GM12878 (cell line): Measurements from ENCODE around the gene CNOT2. TPM values are rescaled to one million over a fixed set of nuclear protein-coding genes. Genes with fewer than 3 reads are reported as not detected.

Experiments
- ATAC-seq: fragments of 200-7000 bp; cut with Tn5 transposase; 3 replicates; pipeline ENCODE4 v1.9.1; 2020; ENCODE audit warnings: mild to moderate bottlenecking, moderate library complexity
- BruUV-seq: library from RNA; stranded (reverse); fragments of 400-500 nt; replicated peaks from 2 replicates; lab custom pipeline; 2021; lab: Mats Ljungman, UMichigan
- CTCF ChIA-PET: fragments of 300-600 bp; sonication (Branson Sonifier 250); formaldehyde crosslinking; extraction: SDS; loops from one replicate; lab custom pipeline; 2021; ENCODE audit warnings: inconsistent platforms; lab: Yijun Ruan, JAX
- POLR2A ChIA-PET: fragments of 350-600 bp; formaldehyde crosslinking; extraction: SDS; loops from one replicate; lab custom pipeline; 2021; ENCODE audit warnings: inconsistent platforms; lab: Charles Lee
- RAD21 ChIA-PET: fragments of 300-600 bp; sonication (Branson Sonifier 250); formaldehyde crosslinking; loops from one replicate; lab custom pipeline; 2023; ENCODE audit warnings: antibody characterized with exemption; ENCODE audit not compliant: unreplicated experiment; lab: Charles Lee
- SMC1A ChIA-PET: fragments of 300-600 bp; sonication (Branson Sonifier 250); formaldehyde crosslinking; loops from one replicate; lab custom pipeline; 2023; ENCODE audit not compliant: unreplicated experiment, uncharacterized antibody; lab: Charles Lee
- DNase-seq: peaks from one replicate; pipeline ENCODE4 v3.0.0-alpha.2; 2011; ENCODE audit warnings: low read depth, low spot score
- FAIRE-seq: peaks from 3 replicates; lab custom pipeline; 2011; peaks lifted over from hg19 to GRCh38; lab: Jason Lieb, UNC
- H2AFZ ChIP-seq: 2 replicates; pipeline ENCODE4 v1.6.0; 2011; ENCODE audit warnings: low read depth, low read length, control low read depth; ENCODE audit not compliant: control insufficient read depth
- H3K27ac ChIP-seq: 2 replicates; pipeline ENCODE4 v1.5.1; 2011; ENCODE audit warnings: control low read depth; ENCODE audit not compliant: control insufficient read depth, insufficient read depth
- H3K27me3 ChIP-seq, 2 experiments: replicated peaks in 1 of 2; 2 replicates each; pipeline versions ENCODE4 v1.6.0 to v1.6.1; 2011; ENCODE audit warnings: low read length in 1 of 2; ENCODE audit not compliant: control insufficient read depth in 2 of 2, insufficient read depth in 2 of 2
- H3K36me3 ChIP-seq, 2 experiments: 2 replicates each; pipeline ENCODE4 v1.5.1; 2011; ENCODE audit warnings: low read length in 1 of 2; ENCODE audit not compliant: control insufficient read depth in 2 of 2, insufficient read depth in 2 of 2
- H3K4me1 ChIP-seq: 2 replicates; pipeline ENCODE4 v1.6.1; 2011; ENCODE audit warnings: mild to moderate bottlenecking, low read length, moderate library complexity, mixed read lengths; ENCODE audit not compliant: control insufficient read depth, insufficient read depth
- H3K4me2 ChIP-seq: 2 replicates; pipeline ENCODE4 v1.6.0; 2011; ENCODE audit warnings: control low read depth; ENCODE audit not compliant: control insufficient read depth, insufficient read depth
- H3K4me3 ChIP-seq: fragments of 200-600 bp; sonication (generic); 2 replicates; pipeline ENCODE4 v1.5.1; 2016
- H3K79me2 ChIP-seq: 2 replicates; pipeline ENCODE4 v1.6.0; 2011; ENCODE audit warnings: low read length; ENCODE audit not compliant: control insufficient read depth, insufficient read depth
- H3K9ac ChIP-seq: 2 replicates; pipeline ENCODE4 v1.8.0; 2011; ENCODE audit warnings: low read length, control low read depth, mixed read lengths; ENCODE audit not compliant: control insufficient read depth, insufficient read depth
- H3K9me3 ChIP-seq: replicated peaks from 3 replicates; pipeline ENCODE4 v1.5.1; 2011; ENCODE audit warnings: mild to moderate bottlenecking, low read length; ENCODE audit not compliant: control insufficient read depth, insufficient read depth
- H4K20me1 ChIP-seq: 2 replicates; pipeline ENCODE4 v1.6.0; 2011; ENCODE audit not compliant: control insufficient read depth, insufficient read depth
- HSF1 ChIP-seq: fragments of 150-350 bp; IDR thresholded peaks from 2 replicates; pipeline ENCODE4 v1.6.1; 2014; ENCODE audit warnings: mild to moderate bottlenecking, low read depth, low read length
- SMAD5 ChIP-seq: IDR thresholded peaks from 2 replicates; pipeline ENCODE4 v1.6.1; 2016; ENCODE audit warnings: antibody characterized with exemption, low read depth
- SMC3 ChIP-seq: IDR thresholded peaks from 2 replicates; pipeline ENCODE4 v1.6.1; 2011; ENCODE audit warnings: low read length, improper control_type of control experiment, borderline replicate concordance
- SUPT20H ChIP-seq: IDR thresholded peaks from 2 replicates; pipeline ENCODE4 v1.6.1; 2011; ENCODE audit warnings: low read depth, mild to moderate bottlenecking, low read length, moderate library complexity, borderline replicate concordance; ENCODE audit not compliant: control insufficient read depth
- USF2 ChIP-seq: IDR thresholded peaks from 2 replicates; pipeline ENCODE4 v1.6.1; 2011; ENCODE audit warnings: low read depth, low read length, improper control_type of control experiment, borderline replicate concordance
- WGBS: methylation state at CpG from one replicate; pipeline ENCODE4 v1.1.6; 2016; ENCODE audit warnings: low lambda C conversion rate; ENCODE audit not compliant: insufficient replicate concordance, insufficient coverage; ENCODE audit errors: missing lambda C conversion rate; 5-methylcytosine and 5-hydroxymethylcytosine counted together
- in situ Hi-C: fragments of 300-500 bp; cut with MboI; formaldehyde crosslinking; loops from 9 replicates; pipeline ENCODE4 v1.14.3; 2018; ENCODE audit warnings: mixed read lengths
- intact Hi-C: fragments of 100-400 bp; cut with micrococcal nuclease; formaldehyde crosslinking; loops from one replicate; pipeline ENCODE4 v1.14.2; 2022; ENCODE audit not compliant: unreplicated experiment
- polyA plus RNA-seq, 11 experiments: library from polyadenylated mRNA; depleted of rRNA in 4 of 11; unstranded in 6 of 11; stranded (reverse) in 5 of 11; fragments of >200 nt; fragmentation: Nextera tagmentation in 4 of 11; fragmentation: Illumina TruSeq in 1 of 11; extraction: Ambion mirVana in 4 of 11; extraction: Trizol in 1 of 11; gene quantifications; 1 replicate in 1 of 11; 2 replicates in 10 of 11; pipeline versions ENCODE4 v1.2.1 to v1.2.3, GENCODE V29; 2011 to 2016; ENCODE audit warnings: inconsistent platforms in 2 of 11, missing spikeins in 2 of 11, low read depth in 1 of 11
- total RNA-seq, 4 experiments: library from RNA; depleted of rRNA in 3 of 4; stranded (reverse); fragments of >200 nt in 3 of 4; fragmentation: Illumina TruSeq in 1 of 4; extraction: Trizol in 1 of 4; gene quantifications; 2 replicates each; pipeline versions ENCODE4 v1.2.1 to v1.2.3, GENCODE V29; 2013 to 2021

The CNOT2 gene
- total and polyA plus RNA-seq, 10 of the 15 experiments (the other 5 are each of a cell fraction or from before 2014, with no cell fraction given) = 37.9 to 127 (median 82.4) TPM

GRCh38 chr12:70383484-70383883 is 140.3 kb downstream of the CNOT2 start:
- H3K36me3 ChIP-seq = no peaks in the 10 kb centered on the region
- BruUV-seq = no TSS peak
- ATAC-seq = no peak
- H4K20me1 ChIP-seq = no peaks in the 10 kb centered on the region
- H2AFZ ChIP-seq = no peak overlapping the region
- H3K9ac ChIP-seq = no peak overlapping the region
- POLR2A ChIA-PET = no interaction called here
- DNase-seq = no peak
- H3K9me3 ChIP-seq = no peaks in the 10 kb centered on the region; the same call in 2 of the 3 replicates
- in situ Hi-C loops (no loop called here), intact Hi-C loops (no loop called here)
- no peak overlapping the region for H3K27ac ChIP-seq
- H3K4me3 ChIP-seq = no peak overlapping the region
- H3K4me1 ChIP-seq = no peaks in the 10 kb centered on the region
- no peaks in the 10 kb centered on the region for H3K27me3 ChIP-seq
- RAD21 ChIA-PET = no interaction called here
- WGBS = 73% methylated on average over 4 of the region's 4 CpGs
- TF ChIP-seq USF2 = no peak
- TF ChIP-seq SMC3 = no peak
- TF ChIP-seq HSF1 = no peak
- no peak for TF ChIP-seq SMAD5
- TF ChIP-seq SUPT20H = no peak
- TF ChIP-seq, all 136 proteins: peak for 0
- CTCF ChIA-PET = no interaction called here
- no peak overlapping the region for H3K4me2 ChIP-seq
- FAIRE-seq = no peak
- SMC1A ChIA-PET = no interaction called here
- no peaks in the 10 kb centered on the region for H3K79me2 ChIP-seq
